ENCODE data around the gene RASSF6.

The RASSF6 gene

DNA sequence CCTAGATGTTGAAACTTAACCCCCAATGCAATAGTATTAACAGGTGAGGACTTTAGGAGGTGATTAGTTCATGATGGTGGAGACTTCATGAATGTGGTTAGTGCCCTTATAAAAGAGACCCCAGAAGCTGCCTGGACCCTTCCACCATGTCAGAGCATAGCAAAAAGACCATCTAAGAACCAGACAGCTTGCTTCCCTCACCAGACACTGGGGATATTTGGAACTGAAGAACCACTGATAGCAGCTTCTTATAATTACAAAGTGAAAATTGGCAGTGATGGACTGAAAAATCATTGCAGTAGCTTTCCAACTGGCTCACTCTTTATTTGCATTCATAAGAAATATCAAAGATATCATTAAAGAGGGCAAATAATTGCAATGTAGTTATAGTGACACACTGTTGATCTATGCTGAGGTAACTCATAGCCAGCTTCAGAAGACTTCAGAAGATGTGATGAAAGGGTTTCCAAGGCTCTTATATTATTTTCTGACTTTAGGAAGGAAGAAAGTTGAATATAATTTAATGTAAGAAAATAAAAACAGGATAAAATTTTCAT lies 5.8 kb downstream of the RASSF6 start:
- no peak overlapping the region for H3K4me3 ChIP-seq (ENCODE audit: low read depth, low read length)
- in situ Hi-C loops (cut with HindIII; ENCODE audit: low sequenced_read_pairs) = no loop called here
- DNase-seq (ENCODE audit: low read depth, low spot score) = no peak
- TF ChIP-seq, protein P1, sequence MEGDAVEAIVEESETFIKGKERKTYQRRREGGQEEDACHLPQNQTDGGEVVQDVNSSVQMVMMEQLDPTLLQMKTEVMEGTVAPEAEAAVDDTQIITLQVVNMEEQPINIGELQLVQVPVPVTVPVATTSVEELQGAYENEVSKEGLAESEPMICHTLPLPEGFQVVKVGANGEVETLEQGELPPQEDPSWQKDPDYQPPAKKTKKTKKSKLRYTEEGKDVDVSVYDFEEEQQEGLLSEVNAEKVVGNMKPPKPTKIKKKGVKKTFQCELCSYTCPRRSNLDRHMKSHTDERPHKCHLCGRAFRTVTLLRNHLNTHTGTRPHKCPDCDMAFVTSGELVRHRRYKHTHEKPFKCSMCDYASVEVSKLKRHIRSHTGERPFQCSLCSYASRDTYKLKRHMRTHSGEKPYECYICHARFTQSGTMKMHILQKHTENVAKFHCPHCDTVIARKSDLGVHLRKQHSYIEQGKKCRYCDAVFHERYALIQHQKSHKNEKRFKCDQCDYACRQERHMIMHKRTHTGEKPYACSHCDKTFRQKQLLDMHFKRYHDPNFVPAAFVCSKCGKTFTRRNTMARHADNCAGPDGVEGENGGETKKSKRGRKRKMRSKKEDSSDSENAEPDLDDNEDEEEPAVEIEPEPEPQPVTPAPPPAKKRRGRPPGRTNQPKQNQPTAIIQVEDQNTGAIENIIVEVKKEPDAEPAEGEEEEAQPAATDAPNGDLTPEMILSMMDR (IDR thresholded peaks at IDR 0.05; ENCODE audit: low read depth, low read length) = no peak

DNA sequence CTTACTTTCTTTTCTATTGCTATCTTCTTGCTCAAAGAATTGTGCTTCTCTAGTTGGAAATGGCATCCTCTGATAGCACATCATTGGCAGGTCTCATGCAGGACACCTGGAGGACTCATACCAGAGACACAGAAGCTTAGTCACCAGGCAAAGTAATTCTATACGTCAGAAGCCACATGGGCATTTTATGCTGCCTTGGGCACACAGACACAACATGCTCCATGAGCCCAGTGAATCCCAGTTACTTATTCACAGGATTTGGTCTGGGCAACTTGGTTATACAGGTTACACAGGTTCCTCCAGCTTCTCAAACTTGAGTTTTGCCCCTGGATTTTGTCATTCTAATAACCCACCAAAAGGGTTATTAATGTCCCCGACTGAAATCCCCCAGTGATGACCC lies 7.1 kb downstream of the RASSF6 start:
- TF ChIP-seq, protein P1 (IDR thresholded peaks at IDR 0.05; ENCODE audit: low read depth, low read length) = no peak
- in situ Hi-C loops (cut with HindIII; ENCODE audit: low sequenced_read_pairs) = no loop called here
- DNase-seq (ENCODE audit: low read depth, low spot score) = no peak

DNA sequence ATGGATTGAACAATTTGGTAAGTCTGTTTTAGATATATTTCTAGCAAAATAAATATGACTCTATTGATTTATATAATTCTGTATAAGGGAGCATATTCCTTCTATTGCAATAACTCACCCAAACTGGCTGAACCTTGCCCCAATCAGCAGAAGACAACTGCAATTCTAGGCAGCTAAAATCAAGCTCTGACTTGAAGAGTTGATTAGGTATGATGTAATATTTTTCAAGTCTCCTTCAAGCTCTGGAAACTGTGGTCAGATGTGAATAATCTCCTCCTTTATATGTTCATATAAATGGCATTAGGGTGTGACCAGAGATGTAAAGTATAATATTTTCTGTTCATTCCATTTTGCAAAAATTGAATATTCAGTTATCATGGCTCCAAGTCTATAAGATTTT lies 8.2 kb downstream of the RASSF6 start:
- TF ChIP-seq, protein P1 (IDR thresholded peaks at IDR 0.05; ENCODE audit: low read depth, low read length) = no peak
- no peak for DNase-seq (ENCODE audit: low read depth, low spot score)
- H3K4me3 ChIP-seq (ENCODE audit: low read depth, low read length) = no peak overlapping the region
- in situ Hi-C loops (cut with HindIII; ENCODE audit: low sequenced_read_pairs) = no loop called here

More for the DNA sequence above, 7.1 kb downstream of the RASSF6 start:
- no peak overlapping the region for H3K4me3 ChIP-seq (ENCODE audit: low read depth, low read length)

DNA sequence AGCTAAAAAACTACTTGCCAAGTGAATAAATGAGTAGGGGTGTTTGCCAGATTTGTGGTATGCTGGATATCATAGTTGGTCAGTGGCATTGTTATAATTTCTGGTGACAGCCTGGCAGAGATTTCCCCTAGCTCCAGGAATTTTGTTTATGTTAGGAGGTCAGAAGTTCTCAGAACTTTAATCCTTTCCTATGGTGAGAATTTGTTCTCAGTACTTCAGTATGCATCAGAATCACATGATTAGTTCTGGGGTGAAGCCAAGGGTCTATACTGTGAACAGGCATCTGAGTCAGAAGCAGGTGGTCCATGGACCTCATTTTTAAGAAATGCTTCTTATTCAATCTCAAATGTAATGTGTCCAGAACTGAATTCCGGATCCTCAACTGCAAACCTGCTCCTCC lies 10.5 kb downstream of the RASSF6 start:
- in situ Hi-C loops (cut with HindIII; ENCODE audit: low sequenced_read_pairs) = no loop called here
- TF ChIP-seq, protein P1 (IDR thresholded peaks at IDR 0.05; ENCODE audit: low read depth, low read length) = no peak
- H3K4me3 ChIP-seq (ENCODE audit: low read depth, low read length) = no peak overlapping the region
- peak; percentile 76 for DNase-seq (ENCODE audit: low read depth, low spot score)

DNA sequence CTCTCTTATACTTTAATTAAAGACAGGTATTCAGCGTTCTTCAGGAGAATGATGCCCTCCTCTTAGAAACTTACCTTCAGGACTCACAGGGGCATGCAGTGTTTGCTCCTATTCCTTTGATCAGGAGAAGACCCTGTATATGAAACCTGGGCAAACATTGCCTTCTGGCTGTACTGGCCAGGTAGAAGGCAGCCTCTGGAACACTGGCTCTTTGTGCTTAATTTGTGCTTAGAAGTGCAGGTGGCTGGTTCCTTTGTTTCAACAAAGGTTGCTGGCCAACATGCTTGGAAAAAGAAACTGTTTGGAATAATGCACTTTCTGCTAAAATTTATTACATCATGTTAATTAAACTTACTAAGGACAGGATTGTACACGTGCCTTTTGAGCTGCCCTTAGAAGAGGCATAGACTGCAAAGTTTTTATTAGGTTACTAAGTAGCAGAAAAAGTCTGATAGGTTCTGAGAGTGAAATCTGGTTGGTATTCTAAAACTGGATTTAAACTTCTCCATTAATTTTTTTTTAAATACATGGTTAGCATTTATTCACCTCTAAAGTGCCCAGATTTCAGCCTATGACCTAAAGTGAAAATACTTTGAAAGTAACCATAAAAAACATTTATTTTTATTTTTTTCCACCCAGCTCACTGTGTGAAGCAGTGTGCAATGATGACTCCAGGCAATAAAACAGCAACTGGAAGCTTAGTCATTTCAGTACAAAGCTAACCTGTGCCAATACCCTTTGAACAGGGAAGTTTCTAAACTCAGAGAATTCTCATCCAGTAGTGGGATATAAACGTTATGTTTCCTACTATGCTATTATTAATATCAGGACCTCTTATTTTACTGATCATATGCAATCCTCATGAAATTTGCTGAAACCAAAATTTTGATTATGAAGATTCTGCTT lies 11.3 kb downstream of the RASSF6 start:
- H3K4me3 ChIP-seq (ENCODE audit: low read depth, low read length) = no peak overlapping the region
- in situ Hi-C loops (cut with HindIII; ENCODE audit: low sequenced_read_pairs) = no loop called here
- peak; percentile 73 for DNase-seq (ENCODE audit: low read depth, low spot score)
- TF ChIP-seq, protein P1 (IDR thresholded peaks at IDR 0.05; ENCODE audit: low read depth, low read length) = no peak

DNA sequence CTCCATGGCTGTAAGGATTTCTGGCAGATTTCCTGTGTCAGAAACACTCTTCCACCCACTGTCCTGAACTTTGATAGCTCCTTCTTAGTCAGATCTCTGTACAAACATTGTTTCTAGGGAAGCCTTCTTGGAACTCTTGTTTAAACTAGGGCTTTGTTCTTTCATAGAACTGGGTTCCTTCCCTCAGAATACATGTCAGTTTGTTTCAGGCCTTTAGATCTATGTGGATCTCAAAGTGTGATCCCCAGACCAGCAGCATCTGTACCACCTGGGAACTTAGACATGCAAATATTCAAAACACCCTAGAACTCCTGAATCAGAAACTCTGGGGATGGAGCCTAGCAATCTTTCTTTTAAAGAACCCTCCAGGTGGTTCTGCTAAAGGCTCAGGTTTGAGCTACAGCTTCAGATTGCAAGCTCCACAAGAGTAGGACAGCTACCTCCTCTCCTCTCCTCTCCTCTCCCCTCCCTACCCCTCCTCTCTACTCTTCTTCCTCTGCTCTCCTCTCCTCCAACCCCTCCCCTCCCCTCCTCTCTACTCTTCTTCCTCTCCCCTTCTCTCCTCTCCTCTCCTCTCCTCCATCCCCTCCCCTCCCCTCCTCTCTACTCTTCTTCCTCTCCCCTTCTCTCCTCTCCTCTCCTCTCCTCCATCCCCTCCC lies 12.7 kb downstream of the RASSF6 start:
- TF ChIP-seq, protein P1 (IDR thresholded peaks at IDR 0.05; ENCODE audit: low read depth, low read length) = no peak
- in situ Hi-C loops (cut with HindIII; ENCODE audit: low sequenced_read_pairs) = no loop called here
- H3K4me3 ChIP-seq (ENCODE audit: low read depth, low read length) = no peak overlapping the region
- no peak for DNase-seq (ENCODE audit: low read depth, low spot score)
